PC-3 (cell line): ENCODE results near the gene CATSPERZ.
A peak's percentile ranks its signal among the peaks of the same experiment; 100 is the strongest.

Experiments
- CTCF ChIP-seq: fragments of 300-600 bp; sonication (generic); conservative IDR thresholded peaks from 2 replicates; pipeline ENCODE4 v1.5.1; 2017; ENCODE audit warnings: antibody characterized with exemption, low read depth, mild to moderate bottlenecking, low read length
- EZH2 ChIP-seq: fragments of 300-600 bp; sonication (generic); IDR thresholded peaks from one replicate; pipeline ENCODE4 v1.6.1; 2017; ENCODE audit warnings: antibody characterized with exemption, mild to moderate bottlenecking, low read length; ENCODE audit not compliant: unreplicated experiment
- EZH2phosphoT487 ChIP-seq: fragments of 300-600 bp; sonication (generic); IDR thresholded peaks from 2 replicates; pipeline ENCODE4 v1.6.1; 2018; ENCODE audit warnings: mild to moderate bottlenecking, antibody characterized with exemption, low read length, borderline replicate concordance

- TF ChIP-seq CTCF (peak; percentile 99), EZH2 (no peak), EZH2phosphoT487 (no peak)
These were observed 4.3 kb downstream of the CATSPERZ start for GRCh38 chr11:64304316-64305072.
